Endothelial cell of umbilical vein (primary cell): ENCODE results near the gene NELFCD. TPM values are rescaled to one million over a fixed set of nuclear protein-coding genes. Genes with fewer than 3 reads are reported as not detected.

Experiments
- BruUV-seq: library from RNA; stranded (reverse); fragments of 400-500 nt; replicated peaks from 2 replicates; lab custom pipeline; 2021; lab: Mats Ljungman, UMichigan
- CTCF ChIA-PET: fragments of 300-600, 350-600 bp; sonication (Branson Sonifier 250); formaldehyde crosslinking; loops from one replicate; lab custom pipeline; 2021; ENCODE audit warnings: antibody characterized with exemption, inconsistent platforms; lab: Charles Lee
- POLR2A ChIA-PET: fragments of 300-600, 350-600 bp; sonication (Branson Sonifier 250); formaldehyde crosslinking; loops from one replicate; lab custom pipeline; 2021; ENCODE audit warnings: antibody characterized with exemption, inconsistent platforms; lab: Charles Lee
- DNase-seq: peaks from one replicate; pipeline ENCODE4 v3.0.0-alpha.2; 2011; ENCODE audit warnings: low read depth, low spot score
- FAIRE-seq: peaks from 2 replicates; lab custom pipeline; 2011; peaks lifted over from hg19 to GRCh38; lab: Jason Lieb, UNC
- H2AFZ ChIP-seq: 2 replicates; pipeline ENCODE4 v1.6.0; 2012; ENCODE audit warnings: low read depth, low read length, control low read depth, inconsistent platforms
- H3K27ac ChIP-seq: 2 replicates; pipeline ENCODE4 v1.5.1; 2011; ENCODE audit warnings: low read depth, mild to moderate bottlenecking, control low read depth, low read length, moderate library complexity; ENCODE audit not compliant: insufficient read depth
- H3K27me3 ChIP-seq, 2 experiments: 2 replicates each; pipeline versions ENCODE4 v1.6.0 to v1.6.1; 2011; ENCODE audit warnings: low read length in 2 of 2, mixed read lengths in 1 of 2; ENCODE audit not compliant: control insufficient read depth in 2 of 2, insufficient read depth in 2 of 2
- H3K36me3 ChIP-seq, 2 experiments: 2 replicates in 1 of 2; 3 replicates in 1 of 2; pipeline ENCODE4 v1.5.1; 2011; ENCODE audit warnings: low read length in 2 of 2, mild to moderate bottlenecking in 1 of 2, moderate library complexity in 1 of 2; ENCODE audit not compliant: control insufficient read depth in 2 of 2, insufficient read depth in 2 of 2; ENCODE audit errors: extremely low read depth in 1 of 2
- H3K4me1 ChIP-seq: 3 replicates; pipeline ENCODE4 v1.5.1; 2011; ENCODE audit warnings: mild to moderate bottlenecking, low read length; ENCODE audit not compliant: control insufficient read depth, insufficient read depth; ENCODE audit errors: extremely low read depth
- H3K4me2 ChIP-seq: 2 replicates; pipeline ENCODE4 v1.6.1; 2011; ENCODE audit warnings: low read length, control low read depth, mixed read lengths; ENCODE audit not compliant: insufficient read depth
- H3K4me3 ChIP-seq, 3 experiments: fragments of 200-600 bp in 1 of 3; sonication (generic), shearing (Covaris generic) in 1 of 3; replicated peaks in 1 of 3; 2 replicates each; pipeline ENCODE4 v1.5.1; 2011 to 2016; ENCODE audit warnings: control low read depth in 3 of 3, low read length in 3 of 3, mild to moderate bottlenecking in 2 of 3, inconsistent platforms in 1 of 3, low read depth in 1 of 3, moderate library complexity in 1 of 3; ENCODE audit not compliant: insufficient read depth in 1 of 3
- H3K79me2 ChIP-seq: 2 replicates; pipeline ENCODE4 v1.6.0; 2012; ENCODE audit warnings: low read length, inconsistent platforms; ENCODE audit not compliant: control insufficient read depth, insufficient read depth
- H3K9ac ChIP-seq: replicated peaks from 2 replicates; pipeline ENCODE3; 2011; ENCODE audit warnings: low read length, control low read depth; ENCODE audit not compliant: insufficient read depth; ENCODE audit errors: extremely low read depth
- H3K9me1 ChIP-seq: replicated peaks from 3 replicates; pipeline ENCODE4 v1.6.0; 2011; ENCODE audit warnings: mild to moderate bottlenecking, low read length; ENCODE audit not compliant: control insufficient read depth, insufficient read depth; ENCODE audit errors: extremely low read depth
- H3K9me3 ChIP-seq: replicated peaks from 2 replicates; pipeline ENCODE4 v1.5.1; 2012; ENCODE audit warnings: low read length, inconsistent platforms; ENCODE audit not compliant: control insufficient read depth, insufficient read depth
- H4K20me1 ChIP-seq: replicated peaks from 2 replicates; pipeline ENCODE3; 2011; ENCODE audit warnings: mild to moderate bottlenecking, low read length; ENCODE audit not compliant: control insufficient read depth, insufficient read depth; ENCODE audit errors: extremely low read depth
- EZH2 ChIP-seq: IDR thresholded peaks from 2 replicates; pipeline ENCODE4 v1.6.1; 2012; ENCODE audit warnings: borderline replicate concordance, low read depth, mild to moderate bottlenecking, moderate library complexity, low read length, inconsistent platforms; ENCODE audit not compliant: severe bottlenecking
- GATA2 ChIP-seq: IDR thresholded peaks from 2 replicates; pipeline ENCODE4 v1.7.0; 2011; ENCODE audit warnings: low read depth, mild to moderate bottlenecking, moderate library complexity, mixed read lengths, low read length; ENCODE audit not compliant: insufficient read length, insufficient read depth
- JUN ChIP-seq: IDR thresholded peaks from 2 replicates; pipeline ENCODE4 v1.6.1; 2011; ENCODE audit warnings: borderline replicate concordance, low read depth; ENCODE audit not compliant: insufficient read length, insufficient read depth
- MYC ChIP-seq: IDR thresholded peaks from one replicate; pipeline ENCODE4 v1.6.1; 2011; ENCODE audit warnings: mild to moderate bottlenecking, low read depth, low read length
- POLR2AphosphoS5 ChIP-seq: IDR thresholded peaks from 2 replicates; pipeline ENCODE4 v1.6.1; 2012; ENCODE audit warnings: low read depth, mild to moderate bottlenecking, control low read depth, low read length, moderate library complexity; ENCODE audit not compliant: insufficient read depth
- dilution Hi-C: fragments of 300-500 bp; cut with MboI; formaldehyde crosslinking; loops from one replicate; pipeline ENCODE4 v1.15.0; 2019; ENCODE audit warnings: low sequenced_read_pairs; ENCODE audit not compliant: extremely low pct_ligation_motif_present
- intact Hi-C: fragments of 100-400 bp; cut with micrococcal nuclease; formaldehyde crosslinking; loops from one replicate; pipeline ENCODE4 v1.10.0; 2022
- polyA plus RNA-seq, 4 experiments: library from polyadenylated mRNA; depleted of rRNA in 3 of 4; stranded (reverse) in 3 of 4; unstranded in 1 of 4; fragments of >200 nt; gene quantifications; 2 replicates each; pipeline versions ENCODE4 v1.2.1 to v1.2.3, GENCODE V29; 2011 to 2012; ENCODE audit warnings: missing spikeins in 1 of 4
- total RNA-seq: library from RNA; stranded (reverse); gene quantifications from 2 replicates; pipeline ENCODE4 v1.2.3, GENCODE V29; 2021
- TF ChIP-seq, protein P1 (sequence below), 2 donors: IDR thresholded peaks; 1 replicate in 1 of 2; 2 replicates in 1 of 2; pipeline ENCODE4 v1.5.1; 2011; ENCODE audit warnings: low read length in 2 of 2, mild to moderate bottlenecking in 2 of 2, moderate library complexity in 2 of 2, control low read depth in 1 of 2, inconsistent platforms in 1 of 2, low read depth in 1 of 2; ENCODE audit not compliant: insufficient read depth in 1 of 2; ENCODE audit errors: extremely low read depth in 1 of 2
- TF ChIP-seq, protein P2 (sequence below): IDR thresholded peaks from 2 replicates; pipeline ENCODE4 v1.6.1; 2011; ENCODE audit not compliant: insufficient read depth, insufficient read length

Gene NELFCD
- total and polyA plus RNA-seq, 2 donors (not counting 3 experiments of a cell fraction or from before 2014, with no cell fraction given) = 90.1 to 92.5 TPM

GRCh38 chr20:59016795-59017492 is 35.9 kb downstream of the NELFCD start:
- peak; percentile 51 for TF ChIP-seq JUN
- TF ChIP-seq POLR2AphosphoS5 = no peak
- TF ChIP-seq GATA2 = no peak
- no TSS peak for BruUV-seq
- H3K4me3 ChIP-seq = no peak overlapping the region
- CTCF ChIA-PET = interaction anchor here (1.5 to 3.4 kb wide), 2 partner anchors 11 to 206 kb away, joined by 3 to 14 read pairs; no protein-coding TSS in a partner anchor
- peak; percentile 61 for FAIRE-seq
- no peaks in the 10 kb centered on the region for H4K20me1 ChIP-seq
- no peak overlapping the region for H3K9ac ChIP-seq
- no peaks in the 10 kb centered on the region for H3K9me3 ChIP-seq
- dilution Hi-C loops (no loop called here), intact Hi-C loops (loop anchor here (10.0 kb wide), 2 partner anchors 362 to 928 kb away; partner anchors contain the start of genes FAM217B, PPP1R3D and STX16)
- H2AFZ ChIP-seq = no peak overlapping the region
- no peaks in the 10 kb centered on the region for H3K79me2 ChIP-seq
- H3K36me3 ChIP-seq = no peaks in the 10 kb centered on the region
- peak overlapping the region; percentile 26 for H3K27ac ChIP-seq
- peak; percentile 37 for DNase-seq
- H3K9me1 ChIP-seq = no peaks in the 10 kb centered on the region
- peak overlapping the region; percentile 9 for H3K4me2 ChIP-seq
- H3K27me3 ChIP-seq = no peaks in the 10 kb centered on the region
- POLR2A ChIA-PET = no interaction called here
- H3K4me1 ChIP-seq = peaks cover 7% of the 10 kb centered on the region

- intact Hi-C loops = loop anchor here (1.0 to 10.0 kb wide), 3 partner anchors 40 to 927 kb away; partner anchors contain the start of genes FAM217B, PPP1R3D and STX16
- no peaks in the 10 kb centered on the region for H3K27me3 ChIP-seq
- H3K9me1 ChIP-seq = no peaks in the 10 kb centered on the region
- dilution Hi-C loops = no loop called here
- POLR2A ChIA-PET = no interaction called here
- peaks cover 0 to 2% of the 10 kb centered on the region in 2 experiments for H3K36me3 ChIP-seq
- FAIRE-seq = no peak
- CTCF ChIA-PET = interaction anchor here (0.9 to 3.4 kb wide), 3 partner anchors 10 to 205 kb away, joined by 3 to 14 read pairs (median 3); no protein-coding TSS in a partner anchor
- no peak overlapping the region for H3K27ac ChIP-seq
- no peaks in the 10 kb centered on the region for H3K9me3 ChIP-seq
- no peak for DNase-seq
- no peak overlapping the region for H3K4me3 ChIP-seq
- TF ChIP-seq, protein P1, sequence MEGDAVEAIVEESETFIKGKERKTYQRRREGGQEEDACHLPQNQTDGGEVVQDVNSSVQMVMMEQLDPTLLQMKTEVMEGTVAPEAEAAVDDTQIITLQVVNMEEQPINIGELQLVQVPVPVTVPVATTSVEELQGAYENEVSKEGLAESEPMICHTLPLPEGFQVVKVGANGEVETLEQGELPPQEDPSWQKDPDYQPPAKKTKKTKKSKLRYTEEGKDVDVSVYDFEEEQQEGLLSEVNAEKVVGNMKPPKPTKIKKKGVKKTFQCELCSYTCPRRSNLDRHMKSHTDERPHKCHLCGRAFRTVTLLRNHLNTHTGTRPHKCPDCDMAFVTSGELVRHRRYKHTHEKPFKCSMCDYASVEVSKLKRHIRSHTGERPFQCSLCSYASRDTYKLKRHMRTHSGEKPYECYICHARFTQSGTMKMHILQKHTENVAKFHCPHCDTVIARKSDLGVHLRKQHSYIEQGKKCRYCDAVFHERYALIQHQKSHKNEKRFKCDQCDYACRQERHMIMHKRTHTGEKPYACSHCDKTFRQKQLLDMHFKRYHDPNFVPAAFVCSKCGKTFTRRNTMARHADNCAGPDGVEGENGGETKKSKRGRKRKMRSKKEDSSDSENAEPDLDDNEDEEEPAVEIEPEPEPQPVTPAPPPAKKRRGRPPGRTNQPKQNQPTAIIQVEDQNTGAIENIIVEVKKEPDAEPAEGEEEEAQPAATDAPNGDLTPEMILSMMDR (IDR thresholded peaks at IDR 0.05; ENCODE audit: extremely low read depth in 1 of 2, insufficient read depth in 1 of 2, low read depth in 1 of 2, low read length in 2 of 2) = no peak
- TF ChIP-seq GATA2 = no peak
- no peak for TF ChIP-seq EZH2
- TF ChIP-seq MYC = no peak
- TF ChIP-seq JUN = no peak
- TF ChIP-seq, protein P2, sequence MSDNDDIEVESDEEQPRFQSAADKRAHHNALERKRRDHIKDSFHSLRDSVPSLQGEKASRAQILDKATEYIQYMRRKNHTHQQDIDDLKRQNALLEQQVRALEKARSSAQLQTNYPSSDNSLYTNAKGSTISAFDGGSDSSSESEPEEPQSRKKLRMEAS = no peak
- no peak for TF ChIP-seq POLR2AphosphoS5
- H3K4me2 ChIP-seq = no peak overlapping the region
- no peak overlapping the region for H3K9ac ChIP-seq
- peaks cover 7% of the 10 kb centered on the region for H3K4me1 ChIP-seq
- no TSS peak for BruUV-seq
- H3K79me2 ChIP-seq = no peaks in the 10 kb centered on the region
- no peak overlapping the region for H2AFZ ChIP-seq
- H4K20me1 ChIP-seq = no peaks in the 10 kb centered on the region
Observed at GRCh38 chr20:59017493-59018231, 36.6 kb downstream of the NELFCD start.
